SK-N-SH treated with all-trans-retinoic acid at 6 μM for 48 hours (cell line): ENCODE results near the gene PAX3.

Source experiments
- PATZ1 ChIP-seq: fragments of 250-450 bp; sonication (Bioruptor Pico); IDR thresholded peaks from 2 replicates; pipeline ENCODE4 v1.8.0; 2020; ENCODE audit warnings: mild to moderate bottlenecking, moderate library complexity, borderline replicate concordance
- TF ChIP-seq, protein P1 (sequence below): fragments of 250-450 bp; sonication (Bioruptor Pico); IDR thresholded peaks from 2 replicates; pipeline ENCODE4 v1.5.0; 2020; ENCODE audit warnings: mild to moderate bottlenecking, moderate library complexity

DNA sequence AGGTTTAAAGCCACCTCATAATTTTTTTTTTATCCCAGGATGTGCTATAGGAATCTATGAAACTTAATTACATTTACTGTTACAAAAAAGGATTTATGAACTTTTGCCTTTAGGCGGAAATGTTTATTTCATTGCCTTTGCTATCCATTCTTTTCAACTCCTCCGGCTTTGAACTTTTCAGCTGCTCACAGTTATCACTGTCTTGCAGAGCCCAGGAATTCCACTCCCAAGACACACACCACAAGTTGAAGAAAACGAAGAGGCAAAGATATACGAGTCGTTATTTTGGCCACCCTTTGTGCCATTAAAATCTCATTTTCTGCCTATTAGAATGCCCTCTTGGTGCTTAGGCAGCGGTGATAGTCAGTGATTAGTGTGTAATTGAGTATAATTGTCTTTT, 80.0 kb downstream of the PAX3 start:
- TF ChIP-seq, protein P1, sequence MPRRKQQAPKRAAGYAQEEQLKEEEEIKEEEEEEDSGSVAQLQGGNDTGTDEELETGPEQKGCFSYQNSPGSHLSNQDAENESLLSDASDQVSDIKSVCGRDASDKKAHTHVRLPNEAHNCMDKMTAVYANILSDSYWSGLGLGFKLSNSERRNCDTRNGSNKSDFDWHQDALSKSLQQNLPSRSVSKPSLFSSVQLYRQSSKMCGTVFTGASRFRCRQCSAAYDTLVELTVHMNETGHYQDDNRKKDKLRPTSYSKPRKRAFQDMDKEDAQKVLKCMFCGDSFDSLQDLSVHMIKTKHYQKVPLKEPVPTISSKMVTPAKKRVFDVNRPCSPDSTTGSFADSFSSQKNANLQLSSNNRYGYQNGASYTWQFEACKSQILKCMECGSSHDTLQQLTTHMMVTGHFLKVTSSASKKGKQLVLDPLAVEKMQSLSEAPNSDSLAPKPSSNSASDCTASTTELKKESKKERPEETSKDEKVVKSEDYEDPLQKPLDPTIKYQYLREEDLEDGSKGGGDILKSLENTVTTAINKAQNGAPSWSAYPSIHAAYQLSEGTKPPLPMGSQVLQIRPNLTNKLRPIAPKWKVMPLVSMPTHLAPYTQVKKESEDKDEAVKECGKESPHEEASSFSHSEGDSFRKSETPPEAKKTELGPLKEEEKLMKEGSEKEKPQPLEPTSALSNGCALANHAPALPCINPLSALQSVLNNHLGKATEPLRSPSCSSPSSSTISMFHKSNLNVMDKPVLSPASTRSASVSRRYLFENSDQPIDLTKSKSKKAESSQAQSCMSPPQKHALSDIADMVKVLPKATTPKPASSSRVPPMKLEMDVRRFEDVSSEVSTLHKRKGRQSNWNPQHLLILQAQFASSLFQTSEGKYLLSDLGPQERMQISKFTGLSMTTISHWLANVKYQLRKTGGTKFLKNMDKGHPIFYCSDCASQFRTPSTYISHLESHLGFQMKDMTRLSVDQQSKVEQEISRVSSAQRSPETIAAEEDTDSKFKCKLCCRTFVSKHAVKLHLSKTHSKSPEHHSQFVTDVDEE (CRISPR knock-in tag) = no peak
- no peak for TF ChIP-seq PATZ1
